HUES48 (cell line): ENCODE measurements around the gene CCNI2.

Experiments used
- H3K27ac ChIP-seq: one replicate; pipeline ENCODE4 v1.7.0; 2013; ENCODE audit warnings: low read depth, low read length, inconsistent platforms
- H3K27me3 ChIP-seq: 2 replicates; pipeline ENCODE4 v1.6.1; 2013; ENCODE audit warnings: mild to moderate bottlenecking, low read length; ENCODE audit not compliant: control insufficient read depth, insufficient read depth
- H3K36me3 ChIP-seq: 2 replicates; pipeline ENCODE4 v1.6.1; 2013; ENCODE audit warnings: low read length; ENCODE audit not compliant: control insufficient read depth, insufficient read depth
- H3K4me1 ChIP-seq: 2 replicates; pipeline ENCODE4 v1.6.1; 2013; ENCODE audit warnings: mild to moderate bottlenecking, low read length; ENCODE audit not compliant: control insufficient read depth, insufficient read depth
- H3K4me3 ChIP-seq: 2 replicates; pipeline ENCODE4 v1.5.1; 2013; ENCODE audit warnings: mild to moderate bottlenecking, low read depth, low read length
- H3K9ac ChIP-seq: 2 replicates; pipeline ENCODE4 v1.6.1; 2013; ENCODE audit warnings: mild to moderate bottlenecking, low read depth, low read length, moderate library complexity
- H3K9me3 ChIP-seq: 2 replicates; pipeline ENCODE4 v1.6.1; 2013; ENCODE audit warnings: low read length; ENCODE audit not compliant: control insufficient read depth, insufficient read depth

The CCNI2 gene

DNA sequence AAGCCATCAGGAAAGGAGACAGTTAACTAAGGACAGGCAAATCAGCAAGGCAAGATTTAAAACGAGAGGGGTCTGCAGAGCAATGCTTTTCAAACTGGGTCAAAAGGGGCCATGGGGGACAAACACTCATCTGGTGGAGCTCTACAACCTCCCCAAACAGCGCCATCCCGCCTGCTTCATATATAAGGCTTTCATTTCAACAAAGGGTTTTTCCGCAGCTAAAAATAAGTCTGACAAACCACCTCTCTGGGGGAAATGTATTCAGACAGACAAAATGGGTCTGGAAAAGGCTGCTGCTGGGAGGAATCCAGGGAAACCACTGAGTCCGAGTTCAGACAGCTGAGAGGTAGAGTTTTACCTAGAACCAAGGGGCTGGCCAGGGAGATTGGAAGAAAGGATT is 38.1 kb downstream of the CCNI2 start:
- Histone ChIP-seq H3K27ac (no peak overlapping the region), H3K9ac (no peak overlapping the region), H3K4me1 (peaks cover 6% of the 10 kb centered on the region; the same call in 1 of the 2 replicates), H3K9me3 (no peaks in the 10 kb centered on the region), H3K4me3 (no peak overlapping the region), H3K36me3 (no peaks in the 10 kb centered on the region), H3K27me3 (peaks cover 5% of the 10 kb centered on the region; the same call in 1 of the 2 replicates)

DNA sequence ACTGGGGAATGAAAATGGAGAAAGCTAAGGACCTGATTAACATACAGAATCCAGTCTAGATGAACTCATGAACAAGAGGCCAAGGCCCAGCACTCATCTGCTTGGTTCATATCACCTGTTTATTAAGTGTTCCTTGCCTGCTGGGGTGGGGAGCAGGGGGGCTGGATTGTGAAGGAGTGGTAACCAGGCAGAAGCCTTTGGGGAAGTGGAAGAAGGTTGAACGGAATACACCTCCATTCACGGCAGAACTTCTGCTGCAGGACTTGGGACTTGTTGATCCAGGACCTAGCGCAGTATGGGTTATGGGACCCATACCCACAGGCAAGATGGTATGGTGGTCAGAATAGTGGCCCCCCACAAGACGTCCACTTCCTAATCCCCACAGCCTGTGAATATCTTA is 38.6 kb downstream of the CCNI2 start:
- peaks cover 3% of the 10 kb centered on the region; the same call in 1 of the 2 replicates for H3K27me3 ChIP-seq
- no peak overlapping the region for H3K9ac ChIP-seq

DNA sequence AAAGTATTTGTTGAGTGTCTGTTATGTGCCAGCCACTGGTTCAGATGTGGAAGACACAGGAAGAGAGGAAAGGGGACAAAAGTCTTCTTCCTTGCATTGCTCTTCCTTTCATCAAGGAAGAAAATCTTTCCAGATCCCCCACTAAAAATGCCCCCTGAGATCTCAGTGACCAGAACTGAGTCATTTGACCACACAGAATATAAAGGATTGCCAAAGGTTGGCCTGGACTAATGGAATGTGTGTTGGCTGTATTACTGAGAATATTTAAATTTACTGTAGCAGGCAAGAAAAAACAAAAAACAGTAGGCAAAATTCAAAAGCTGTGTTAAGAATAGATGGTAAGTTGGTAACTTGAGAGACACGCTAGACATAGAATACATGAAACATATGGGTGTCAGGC is 39.9 kb downstream of the CCNI2 start:
- peaks cover 6% of the 10 kb centered on the region; the same call in 1 of the 2 replicates for H3K4me1 ChIP-seq
- H3K36me3 ChIP-seq, result no peaks in the 10 kb centered on the region
- no peak overlapping the region for H3K27ac ChIP-seq
- no peaks in the 10 kb centered on the region for H3K9me3 ChIP-seq
- no peak overlapping the region for H3K4me3 ChIP-seq
- no peaks in the 10 kb centered on the region; the same call in 1 of the 2 replicates for H3K27me3 ChIP-seq
- H3K9ac ChIP-seq, result no peak overlapping the region

More for the DNA sequence above, 38.6 kb downstream of the CCNI2 start:
- Histone ChIP-seq H3K4me3 (no peak overlapping the region), H3K9me3 (no peaks in the 10 kb centered on the region), H3K4me1 (peaks cover 6% of the 10 kb centered on the region; the same call in 1 of the 2 replicates), H3K36me3 (no peaks in the 10 kb centered on the region), H3K27ac (no peak overlapping the region)

DNA sequence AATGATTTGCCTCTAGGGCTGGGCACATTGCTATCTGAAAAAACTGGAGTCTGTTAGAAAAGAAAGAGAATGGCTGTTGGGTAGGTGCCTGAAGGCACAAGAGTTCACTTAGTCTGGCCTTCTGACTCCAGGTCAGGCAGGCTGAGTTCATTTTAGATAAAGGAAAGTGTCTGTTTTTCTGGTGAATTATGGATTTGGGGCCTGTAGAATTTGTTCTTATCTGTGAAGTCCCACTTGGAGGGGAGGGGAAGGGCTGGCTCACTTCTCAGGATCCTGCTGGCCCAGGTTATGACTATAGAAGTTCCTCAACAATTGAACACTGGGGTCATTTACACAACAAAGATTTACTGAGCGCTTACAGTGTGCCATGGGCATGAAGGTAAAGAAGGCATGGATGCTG is 41.3 kb downstream of the CCNI2 start:
- no peaks in the 10 kb centered on the region for H3K36me3 ChIP-seq
- no peaks in the 10 kb centered on the region for H3K9me3 ChIP-seq
- no peak overlapping the region for H3K9ac ChIP-seq
- H3K4me3 ChIP-seq, result no peak overlapping the region
- H3K27me3 ChIP-seq, result 0 out of 2 replicates have a peak, but pooled peaks cover 3% of the 10 kb centered on the region
- H3K27ac ChIP-seq, result no peak overlapping the region
- H3K4me1 ChIP-seq, result peaks cover 6% of the 10 kb centered on the region; the same call in 1 of the 2 replicates

DNA sequence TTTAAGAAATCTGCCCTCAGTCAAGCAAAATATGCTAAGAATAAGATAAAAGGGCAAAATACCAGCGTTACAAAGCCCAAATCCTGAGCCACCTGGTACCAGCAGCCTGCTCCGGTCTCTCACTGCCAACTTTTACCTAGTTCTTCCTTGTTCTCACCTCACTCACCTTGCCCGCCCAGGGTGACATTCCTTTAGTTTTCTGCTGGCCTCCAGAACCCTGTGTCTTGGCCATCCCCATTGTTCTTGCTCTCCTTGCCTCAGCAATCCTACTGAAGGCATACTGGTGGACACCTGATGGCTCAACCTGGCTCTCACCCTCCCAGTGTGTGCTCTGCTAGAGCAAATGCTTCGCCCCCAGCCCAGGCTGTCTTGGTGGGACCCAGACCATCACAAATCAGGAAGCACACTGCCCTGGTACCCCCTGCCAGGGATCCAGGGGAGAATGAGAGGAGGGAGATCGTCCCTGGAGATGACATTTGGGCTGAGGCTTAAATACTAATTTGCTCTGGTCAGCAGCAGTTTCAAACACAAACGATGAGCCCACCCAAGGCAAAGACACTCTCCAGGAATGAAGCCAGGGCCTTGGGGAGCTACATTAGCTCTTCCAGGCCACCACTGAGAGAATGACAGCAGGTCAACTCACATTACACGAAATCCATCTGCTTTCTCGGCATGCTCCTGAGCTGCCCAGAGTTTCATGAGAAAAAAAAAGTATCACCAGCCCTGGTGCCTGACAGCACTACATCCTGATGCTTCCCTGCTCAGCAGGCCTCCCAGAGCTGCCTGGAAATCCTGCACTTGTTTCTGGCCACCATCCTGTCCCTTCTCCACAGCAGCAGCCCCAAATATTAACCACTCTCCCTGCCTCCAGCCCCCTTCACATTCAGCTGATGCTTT is 42.0 kb downstream of the CCNI2 start:
- no peak overlapping the region for H3K9ac ChIP-seq
- H3K9me3 ChIP-seq, result no peaks in the 10 kb centered on the region
- no peak overlapping the region for H3K27ac ChIP-seq
- H3K36me3 ChIP-seq, result no peaks in the 10 kb centered on the region
- H3K4me1 ChIP-seq, result peaks cover 6% of the 10 kb centered on the region; the same call in 1 of the 2 replicates
- 0 out of 2 replicates have a peak, but pooled peaks cover 3% of the 10 kb centered on the region for H3K27me3 ChIP-seq
- H3K4me3 ChIP-seq, result no peak overlapping the region

DNA sequence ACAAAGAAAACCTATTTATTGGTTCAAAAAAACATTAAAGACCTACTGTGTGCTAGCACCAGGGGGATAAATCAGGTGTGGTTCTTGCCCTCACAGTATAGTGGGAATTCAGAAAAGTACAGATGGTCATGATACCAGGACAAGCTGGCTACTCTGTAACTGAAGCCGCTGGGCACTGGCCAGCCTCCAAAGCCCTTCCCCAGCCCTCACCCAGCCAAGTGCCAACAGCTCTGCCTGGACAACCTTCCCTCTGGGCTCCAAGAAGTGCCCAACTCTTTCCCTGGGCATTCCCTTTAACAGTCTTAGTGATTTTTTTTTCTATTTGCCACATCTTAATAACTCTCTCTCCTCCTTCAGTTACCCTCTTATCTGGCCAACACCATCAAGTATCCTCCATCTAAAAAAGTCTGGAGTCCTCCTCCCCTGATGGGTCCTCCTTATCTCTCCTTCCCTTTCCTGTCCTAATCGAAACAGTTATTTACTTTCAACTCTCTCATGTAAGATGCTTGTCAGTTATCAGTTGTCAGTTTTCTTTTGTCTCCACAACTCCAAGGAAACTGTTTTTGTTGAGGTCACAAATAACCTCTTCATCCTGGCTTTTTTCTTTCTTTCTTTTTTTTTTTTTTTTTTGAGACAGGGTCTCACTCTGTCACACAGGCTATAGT is 43.1 kb downstream of the CCNI2 start:
- H3K27me3 ChIP-seq, result 0 out of 2 replicates have a peak, but pooled peaks cover 3% of the 10 kb centered on the region
- H3K4me1 ChIP-seq, result peaks cover 6% of the 10 kb centered on the region; the same call in 1 of the 2 replicates
- H3K9ac ChIP-seq, result no peak overlapping the region
- no peaks in the 10 kb centered on the region for H3K9me3 ChIP-seq
- no peak overlapping the region for H3K27ac ChIP-seq
- H3K36me3 ChIP-seq, result no peaks in the 10 kb centered on the region
- H3K4me3 ChIP-seq, result no peak overlapping the region

DNA sequence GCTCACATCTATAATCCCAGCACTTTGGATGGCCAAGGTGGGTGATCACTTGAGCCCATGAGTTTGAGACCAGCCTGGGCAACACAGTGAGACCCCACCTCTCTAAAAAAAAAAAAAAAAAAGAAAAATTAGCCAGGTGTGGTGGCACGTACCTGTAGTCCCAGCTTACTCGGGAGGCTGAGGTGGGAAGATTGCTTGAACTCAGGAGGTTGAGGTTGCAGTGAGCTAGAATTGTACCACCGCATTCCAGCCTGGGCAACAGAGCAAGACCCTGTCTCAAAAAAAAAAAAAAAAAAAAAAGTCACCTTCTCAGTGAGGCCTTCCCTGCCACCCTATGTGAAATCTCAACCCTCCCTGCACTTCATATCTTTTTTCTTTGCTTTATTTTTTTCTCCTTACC is 43.8 kb downstream of the CCNI2 start:
- Histone ChIP-seq H3K36me3 (no peaks in the 10 kb centered on the region), H3K27ac (no peak overlapping the region), H3K27me3 (0 out of 2 replicates have a peak, but pooled peaks cover 3% of the 10 kb centered on the region), H3K4me3 (no peak overlapping the region), H3K4me1 (peaks cover 6% of the 10 kb centered on the region; the same call in 1 of the 2 replicates), H3K9ac (no peak overlapping the region), H3K9me3 (no peaks in the 10 kb centered on the region)

DNA sequence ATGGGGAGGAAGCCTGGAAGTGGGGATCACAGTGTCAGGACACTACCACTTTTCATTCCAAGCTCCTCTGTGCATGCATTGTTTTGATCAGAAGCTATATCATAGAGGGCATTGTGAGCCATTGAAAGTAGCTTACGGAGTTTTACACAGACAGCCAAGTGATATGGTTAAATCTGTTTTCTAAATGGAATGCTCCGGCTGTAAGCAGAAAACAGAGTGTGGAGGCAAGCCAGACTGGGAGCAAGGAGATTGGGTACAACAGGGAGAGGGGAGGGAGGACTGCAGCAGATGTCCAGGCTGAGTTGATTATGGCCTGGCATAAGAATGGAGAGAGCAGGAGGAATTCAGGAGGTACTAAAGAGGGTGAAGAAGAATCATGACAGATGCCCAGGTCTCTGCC is 50.4 kb downstream of the CCNI2 start:
- Histone ChIP-seq H3K27ac (no peak overlapping the region), H3K9ac (no peak overlapping the region), H3K4me1 (no peaks in the 10 kb centered on the region), H3K27me3 (0 out of 2 replicates have a peak, but pooled peaks cover under 1% of the 10 kb centered on the region), H3K4me3 (no peak overlapping the region), H3K36me3 (no peaks in the 10 kb centered on the region), H3K9me3 (no peaks in the 10 kb centered on the region)

DNA sequence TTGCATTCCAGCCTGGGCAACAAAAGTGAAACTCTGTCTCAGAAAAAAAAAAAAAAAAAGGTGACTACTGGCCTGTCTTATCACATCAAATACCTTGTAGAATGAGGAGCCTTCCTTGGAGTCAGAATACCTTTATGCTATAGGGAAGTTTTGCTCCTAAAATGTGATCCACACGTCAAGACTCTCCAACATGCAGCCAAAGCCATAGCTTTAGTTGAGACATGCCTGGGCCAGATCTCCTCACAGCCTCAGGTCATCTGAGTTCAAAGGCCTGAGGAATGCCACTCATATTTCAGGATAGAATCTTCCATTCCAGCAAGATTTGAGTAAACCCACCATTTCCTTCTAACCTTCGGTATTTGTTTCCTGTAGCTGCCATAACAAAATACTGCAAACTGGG is 52.2 kb downstream of the CCNI2 start:
- H3K9me3 ChIP-seq, result no peaks in the 10 kb centered on the region

DNA sequence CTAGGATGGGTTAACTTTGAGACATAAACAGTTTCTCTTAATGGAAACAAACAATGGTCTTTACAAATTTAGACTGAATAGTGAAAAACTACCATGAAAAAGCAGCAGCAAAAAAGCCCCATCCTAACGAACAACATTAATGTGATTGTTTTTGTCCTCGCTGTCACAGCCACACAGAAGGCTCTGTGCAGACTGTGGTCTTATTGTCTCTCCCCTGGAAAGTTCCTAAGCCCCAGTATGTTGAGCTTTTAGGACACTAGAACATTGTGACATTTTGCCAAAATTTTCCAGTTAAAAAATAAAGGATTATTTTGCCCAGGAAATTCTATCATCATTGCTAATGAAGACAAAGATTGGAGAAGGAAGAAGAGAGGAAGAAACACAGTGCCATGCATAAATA is 53.3 kb downstream of the CCNI2 start:
- Histone ChIP-seq H3K27ac (no peak overlapping the region), H3K9me3 (no peaks in the 10 kb centered on the region), H3K36me3 (no peaks in the 10 kb centered on the region), H3K4me1 (no peaks in the 10 kb centered on the region), H3K9ac (no peak overlapping the region), H3K27me3 (no peaks in the 10 kb centered on the region), H3K4me3 (no peak overlapping the region)

More for the DNA sequence above, 52.2 kb downstream of the CCNI2 start:
- Histone ChIP-seq H3K27ac (no peak overlapping the region), H3K4me1 (no peaks in the 10 kb centered on the region), H3K4me3 (no peak overlapping the region), H3K9ac (no peak overlapping the region), H3K36me3 (no peaks in the 10 kb centered on the region), H3K27me3 (no peaks in the 10 kb centered on the region)
